HepG2 (cell line): ENCODE data around the gene OR2V2. TPM values are rescaled to one million over a fixed set of nuclear protein-coding genes. Genes with fewer than 3 reads are reported as not detected.
A peak's percentile ranks its signal among the peaks of the same experiment; 100 is the strongest.

Experiments used
- AGO2 ChIP-seq: fragments of 200-400 bp; formaldehyde crosslinking; optimal IDR thresholded peaks from 2 replicates; pipeline ENCODE3; 2017; ENCODE audit warnings: mild to moderate bottlenecking, low read depth, low read length, moderate library complexity
- AKNA ChIP-seq: sonication (generic); formaldehyde crosslinking; IDR thresholded peaks from 2 replicates; pipeline ENCODE4 v1.4.0; 2020; ENCODE audit warnings: missing genetic modification reagents, borderline replicate concordance
- ARNT ChIP-seq: fragments of 450-650 bp; IDR thresholded peaks from 2 replicates; pipeline ENCODE4 v1.6.1; 2017
- HHEX ChIP-seq: IDR thresholded peaks from 2 replicates; pipeline ENCODE4 v1.6.1; 2016; ENCODE audit warnings: control low read depth
- NFAT5 ChIP-seq: sonication (generic); formaldehyde crosslinking; IDR thresholded peaks from 2 replicates; pipeline ENCODE4 v1.4.0; 2020; ENCODE audit warnings: missing genetic modification reagents
- RFX5 ChIP-seq: IDR thresholded peaks from 2 replicates; pipeline ENCODE4 v1.6.1; 2011; ENCODE audit warnings: low read depth, low read length, improper control_type of control experiment
- TRIM24 ChIP-seq: sonication (generic); formaldehyde crosslinking; IDR thresholded peaks from 2 replicates; pipeline ENCODE4 v1.8.0; 2022; ENCODE audit warnings: mild to moderate bottlenecking, missing genetic modification reagents
- ZBED4 ChIP-seq: sonication (generic); formaldehyde crosslinking; IDR thresholded peaks from 2 replicates; pipeline ENCODE4 v1.4.0; 2020; ENCODE audit warnings: missing genetic modification reagents, borderline replicate concordance
- polyA plus RNA-seq, 8 experiments: library from polyadenylated mRNA; depleted of rRNA in 3 of 8; stranded (reverse) in 7 of 8; unstranded in 1 of 8; fragments of >200 nt; fragmentation: Illumina TruSeq in 4 of 8; extraction: Trizol in 4 of 8; gene quantifications; 2 replicates each; pipeline versions ENCODE4 v1.2.1 to v1.2.3, GENCODE V29; 2011 to 2016; ENCODE audit warnings: low read depth in 4 of 8, missing spikeins in 1 of 8, mixed read lengths in 1 of 8; ENCODE audit not compliant: insufficient read depth in 1 of 8
- total RNA-seq, 5 experiments: library from RNA; depleted of rRNA; stranded (reverse); fragments of >200 nt; fragmentation: Illumina TruSeq; extraction: Trizol; gene quantifications; 2 replicates each; pipeline ENCODE4 v1.2.3, GENCODE V29; 2016; ENCODE audit warnings: low read depth in 1 of 5
- TF ChIP-seq, protein P1 (sequence below): sonication (generic); formaldehyde crosslinking; IDR thresholded peaks from 2 replicates; pipeline ENCODE4 v1.4.0; 2020; ENCODE audit warnings: missing genetic modification reagents, borderline replicate concordance
- TF ChIP-seq, protein P2 (sequence below): sonication (generic); formaldehyde crosslinking; IDR thresholded peaks from 2 replicates; pipeline ENCODE4 v1.4.0; 2020; ENCODE audit warnings: missing genetic modification reagents

The OR2V2 gene
- total and polyA plus RNA-seq, 2 of the 13 experiments (the other 11 are each of a cell fraction or from before 2014, with no cell fraction given) = not detected

GRCh38 chr5:181191526-181192336 is 44.3 kb downstream of the OR2V2 start (continued):
- TF ChIP-seq, protein P1, sequence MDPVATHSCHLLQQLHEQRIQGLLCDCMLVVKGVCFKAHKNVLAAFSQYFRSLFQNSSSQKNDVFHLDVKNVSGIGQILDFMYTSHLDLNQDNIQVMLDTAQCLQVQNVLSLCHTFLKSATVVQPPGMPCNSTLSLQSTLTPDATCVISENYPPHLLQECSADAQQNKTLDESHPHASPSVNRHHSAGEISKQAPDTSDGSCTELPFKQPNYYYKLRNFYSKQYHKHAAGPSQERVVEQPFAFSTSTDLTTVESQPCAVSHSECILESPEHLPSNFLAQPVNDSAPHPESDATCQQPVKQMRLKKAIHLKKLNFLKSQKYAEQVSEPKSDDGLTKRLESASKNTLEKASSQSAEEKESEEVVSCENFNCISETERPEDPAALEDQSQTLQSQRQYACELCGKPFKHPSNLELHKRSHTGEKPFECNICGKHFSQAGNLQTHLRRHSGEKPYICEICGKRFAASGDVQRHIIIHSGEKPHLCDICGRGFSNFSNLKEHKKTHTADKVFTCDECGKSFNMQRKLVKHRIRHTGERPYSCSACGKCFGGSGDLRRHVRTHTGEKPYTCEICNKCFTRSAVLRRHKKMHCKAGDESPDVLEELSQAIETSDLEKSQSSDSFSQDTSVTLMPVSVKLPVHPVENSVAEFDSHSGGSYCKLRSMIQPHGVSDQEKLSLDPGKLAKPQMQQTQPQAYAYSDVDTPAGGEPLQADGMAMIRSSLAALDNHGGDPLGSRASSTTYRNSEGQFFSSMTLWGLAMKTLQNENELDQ = no peak
- no peak for TF ChIP-seq RFX5
- TF ChIP-seq ZBED4 = peak; percentile 41; the same call in 1 of the 2 replicates
- peak; percentile 34 for TF ChIP-seq AGO2
- peak; percentile 78; the same call in 1 of the 2 replicates for TF ChIP-seq AKNA
- no peak for TF ChIP-seq TRIM24 (CRISPR knock-in tag)
- TF ChIP-seq NFAT5 (CRISPR knock-in tag) = no peak
- TF ChIP-seq ARNT = no peak
- TF ChIP-seq, protein P2, sequence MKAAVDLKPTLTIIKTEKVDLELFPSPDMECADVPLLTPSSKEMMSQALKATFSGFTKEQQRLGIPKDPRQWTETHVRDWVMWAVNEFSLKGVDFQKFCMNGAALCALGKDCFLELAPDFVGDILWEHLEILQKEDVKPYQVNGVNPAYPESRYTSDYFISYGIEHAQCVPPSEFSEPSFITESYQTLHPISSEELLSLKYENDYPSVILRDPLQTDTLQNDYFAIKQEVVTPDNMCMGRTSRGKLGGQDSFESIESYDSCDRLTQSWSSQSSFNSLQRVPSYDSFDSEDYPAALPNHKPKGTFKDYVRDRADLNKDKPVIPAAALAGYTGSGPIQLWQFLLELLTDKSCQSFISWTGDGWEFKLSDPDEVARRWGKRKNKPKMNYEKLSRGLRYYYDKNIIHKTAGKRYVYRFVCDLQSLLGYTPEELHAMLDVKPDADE = no peak
- no peak for TF ChIP-seq HHEX (CRISPR knock-in tag)
